ENCODE data around the gene GIT2. TPM values are rescaled to one million over a fixed set of nuclear protein-coding genes. Genes with fewer than 3 reads are reported as not detected.

Gene GIT2, protein sequence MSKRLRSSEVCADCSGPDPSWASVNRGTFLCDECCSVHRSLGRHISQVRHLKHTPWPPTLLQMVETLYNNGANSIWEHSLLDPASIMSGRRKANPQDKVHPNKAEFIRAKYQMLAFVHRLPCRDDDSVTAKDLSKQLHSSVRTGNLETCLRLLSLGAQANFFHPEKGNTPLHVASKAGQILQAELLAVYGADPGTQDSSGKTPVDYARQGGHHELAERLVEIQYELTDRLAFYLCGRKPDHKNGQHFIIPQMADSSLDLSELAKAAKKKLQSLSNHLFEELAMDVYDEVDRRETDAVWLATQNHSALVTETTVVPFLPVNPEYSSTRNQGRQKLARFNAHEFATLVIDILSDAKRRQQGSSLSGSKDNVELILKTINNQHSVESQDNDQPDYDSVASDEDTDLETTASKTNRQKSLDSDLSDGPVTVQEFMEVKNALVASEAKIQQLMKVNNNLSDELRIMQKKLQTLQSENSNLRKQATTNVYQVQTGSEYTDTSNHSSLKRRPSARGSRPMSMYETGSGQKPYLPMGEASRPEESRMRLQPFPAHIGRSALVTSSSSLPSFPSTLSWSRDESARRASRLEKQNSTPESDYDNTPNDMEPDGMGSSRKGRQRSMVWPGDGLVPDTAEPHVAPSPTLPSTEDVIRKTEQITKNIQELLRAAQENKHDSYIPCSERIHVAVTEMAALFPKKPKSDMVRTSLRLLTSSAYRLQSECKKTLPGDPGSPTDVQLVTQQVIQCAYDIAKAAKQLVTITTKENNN
- total RNA-seq, result 43.0 TPM

GRCh38 chr12:109995686-109996482 lies at the start of gene GIT2:
Gene GIT2, minus strand, starts transcription at chr12:109996368. Its CDS starts 144 bp downstream, at chr12:109996224.
- intact Hi-C loops (cut with DNase I), result no loop called here
- Histone ChIP-seq H3K9me3 (no peaks in the 10 kb centered on the region), H3K27ac (peak within 1 kb of the TSS; percentile 75), H3K27me3 (no peaks in the 10 kb centered on the region), H3K4me1 (peaks cover 60% of the 10 kb centered on the region), H3K4me3 (peak within 1 kb of the TSS; percentile 88 to 97), H3K36me3 (peaks cover 0 to 4% of the 10 kb centered on the region in 2 donors)
- TF ChIP-seq POLR2AphosphoS5 (IDR thresholded peaks at IDR 0.05; ENCODE audit: insufficient read depth in 1 of 2, low read depth in 1 of 2) (peak; percentile 87 to 97), POLR2A (IDR thresholded peaks at IDR 0.05) (peak in 1 of 2 donors; percentile 33)
- TF ChIP-seq, protein P1, sequence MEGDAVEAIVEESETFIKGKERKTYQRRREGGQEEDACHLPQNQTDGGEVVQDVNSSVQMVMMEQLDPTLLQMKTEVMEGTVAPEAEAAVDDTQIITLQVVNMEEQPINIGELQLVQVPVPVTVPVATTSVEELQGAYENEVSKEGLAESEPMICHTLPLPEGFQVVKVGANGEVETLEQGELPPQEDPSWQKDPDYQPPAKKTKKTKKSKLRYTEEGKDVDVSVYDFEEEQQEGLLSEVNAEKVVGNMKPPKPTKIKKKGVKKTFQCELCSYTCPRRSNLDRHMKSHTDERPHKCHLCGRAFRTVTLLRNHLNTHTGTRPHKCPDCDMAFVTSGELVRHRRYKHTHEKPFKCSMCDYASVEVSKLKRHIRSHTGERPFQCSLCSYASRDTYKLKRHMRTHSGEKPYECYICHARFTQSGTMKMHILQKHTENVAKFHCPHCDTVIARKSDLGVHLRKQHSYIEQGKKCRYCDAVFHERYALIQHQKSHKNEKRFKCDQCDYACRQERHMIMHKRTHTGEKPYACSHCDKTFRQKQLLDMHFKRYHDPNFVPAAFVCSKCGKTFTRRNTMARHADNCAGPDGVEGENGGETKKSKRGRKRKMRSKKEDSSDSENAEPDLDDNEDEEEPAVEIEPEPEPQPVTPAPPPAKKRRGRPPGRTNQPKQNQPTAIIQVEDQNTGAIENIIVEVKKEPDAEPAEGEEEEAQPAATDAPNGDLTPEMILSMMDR (IDR thresholded peaks at IDR 0.05), result peak in 1 of 3 experiments; percentile 12
- peak; percentile 93 to 99 for DNase-seq (ENCODE audit: extremely low spot score in 2 of 2)

DNA sequence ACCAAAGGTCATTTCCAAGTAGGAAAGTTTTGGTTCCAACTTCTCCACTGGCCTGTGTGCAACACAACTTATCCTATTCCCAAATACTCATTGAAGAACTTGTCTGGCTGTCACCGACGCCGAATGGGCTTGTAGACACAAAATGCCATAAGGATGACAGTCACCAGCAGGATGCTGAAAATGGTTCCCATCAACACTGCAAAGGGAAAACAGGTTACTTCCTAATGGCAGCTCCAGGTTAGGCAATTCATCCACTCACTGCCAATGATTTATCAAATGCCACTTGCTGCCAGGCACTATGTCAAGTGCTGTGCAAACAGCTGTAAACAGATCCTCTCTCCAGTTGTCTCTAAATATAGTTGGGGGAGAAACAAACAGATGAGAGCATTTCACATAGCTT lies 46.1 kb upstream of the GIT2 start:
- Histone ChIP-seq H3K27ac (no peak overlapping the region), H3K4me3 (no peak overlapping the region), H3K4me1 (peaks cover 12% of the 10 kb centered on the region), H3K9me3 (no peaks in the 10 kb centered on the region), H3K27me3 (no peaks in the 10 kb centered on the region), H3K36me3 (peaks cover 0 to 16% of the 10 kb centered on the region in 2 donors)
- intact Hi-C loops (cut with DNase I), result no loop called here
- no peak for DNase-seq (ENCODE audit: extremely low spot score in 2 of 2)
- TF ChIP-seq, protein P1 (IDR thresholded peaks at IDR 0.05), result no peak
- TF ChIP-seq POLR2A (IDR thresholded peaks at IDR 0.05) (no peak), POLR2AphosphoS5 (IDR thresholded peaks at IDR 0.05; ENCODE audit: insufficient read depth in 1 of 2, low read depth in 1 of 2) (no peak)

DNA sequence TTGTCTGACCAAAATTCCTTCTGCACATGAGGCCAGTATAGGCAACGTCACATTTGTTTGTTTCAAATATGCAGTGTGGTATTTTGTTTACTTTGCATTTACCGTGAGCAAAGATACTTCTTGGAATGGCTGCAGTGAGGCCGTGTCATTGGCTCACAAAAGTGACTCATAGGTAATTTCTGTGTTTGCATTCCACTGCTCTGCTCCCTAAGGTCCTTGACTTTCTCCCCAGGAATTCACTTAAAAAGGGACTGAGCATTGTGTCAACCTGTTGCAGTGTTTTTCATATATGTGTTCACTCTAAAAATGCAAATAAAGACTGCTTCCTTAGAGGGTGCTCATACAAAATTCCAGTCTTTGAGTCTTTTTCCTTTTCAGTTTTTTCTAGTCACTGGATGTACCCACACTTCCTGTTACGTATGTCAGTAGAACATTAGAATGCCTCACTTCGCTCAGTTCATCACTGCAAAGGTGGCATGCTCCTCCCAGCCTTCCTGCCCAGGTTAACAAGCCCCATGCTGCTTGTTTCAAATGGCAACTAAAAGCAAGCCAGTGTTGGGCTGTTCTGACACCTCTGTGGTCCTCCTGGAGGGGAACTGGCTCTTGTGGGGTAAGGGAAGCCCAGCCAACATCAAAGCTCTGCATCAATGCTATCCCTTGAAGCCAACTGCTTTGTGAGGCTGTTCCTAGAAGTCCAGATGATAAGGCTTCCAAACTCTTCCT lies 43.1 kb upstream of the GIT2 start:
- Histone ChIP-seq H3K4me1 (no peaks in the 10 kb centered on the region), H3K27me3 (no peaks in the 10 kb centered on the region)

GRCh38 chr12:110038741-110039084 lies 42.5 kb upstream of the GIT2 start:
- no peak for DNase-seq (ENCODE audit: extremely low spot score in 2 of 2)
- Histone ChIP-seq H3K4me3 (no peak overlapping the region), H3K36me3 (peaks cover 0 to 43% of the 10 kb centered on the region in 2 donors), H3K27me3 (no peaks in the 10 kb centered on the region), H3K9me3 (no peaks in the 10 kb centered on the region), H3K27ac (no peak overlapping the region), H3K4me1 (no peaks in the 10 kb centered on the region)
- intact Hi-C loops (cut with DNase I), result no loop called here
- TF ChIP-seq, protein P1 (IDR thresholded peaks at IDR 0.05), result no peak
- no peak for TF ChIP-seq POLR2A (IDR thresholded peaks at IDR 0.05)
- no peak for TF ChIP-seq POLR2AphosphoS5 (IDR thresholded peaks at IDR 0.05; ENCODE audit: insufficient read depth in 1 of 2, low read depth in 1 of 2)

More for the DNA sequence above, 43.1 kb upstream of the GIT2 start:
- intact Hi-C loops (cut with DNase I), result no loop called here
- DNase-seq (ENCODE audit: extremely low spot score in 2 of 2), result no peak
- Histone ChIP-seq H3K4me3 (no peak overlapping the region), H3K27ac (no peak overlapping the region), H3K36me3 (peaks cover 0 to 38% of the 10 kb centered on the region in 2 donors), H3K9me3 (no peaks in the 10 kb centered on the region)
- TF ChIP-seq, protein P1 (IDR thresholded peaks at IDR 0.05), result no peak
